ENCODE results near the gene RBM15B. TPM values are rescaled to one million over a fixed set of nuclear protein-coding genes. Genes with fewer than 3 reads are reported as not detected.
A peak's percentile ranks its signal among the peaks of the same experiment; 100 is the strongest.

The RBM15B gene
- total RNA-seq, 1 donor from 2014 or later = 39.5 TPM

DNA sequence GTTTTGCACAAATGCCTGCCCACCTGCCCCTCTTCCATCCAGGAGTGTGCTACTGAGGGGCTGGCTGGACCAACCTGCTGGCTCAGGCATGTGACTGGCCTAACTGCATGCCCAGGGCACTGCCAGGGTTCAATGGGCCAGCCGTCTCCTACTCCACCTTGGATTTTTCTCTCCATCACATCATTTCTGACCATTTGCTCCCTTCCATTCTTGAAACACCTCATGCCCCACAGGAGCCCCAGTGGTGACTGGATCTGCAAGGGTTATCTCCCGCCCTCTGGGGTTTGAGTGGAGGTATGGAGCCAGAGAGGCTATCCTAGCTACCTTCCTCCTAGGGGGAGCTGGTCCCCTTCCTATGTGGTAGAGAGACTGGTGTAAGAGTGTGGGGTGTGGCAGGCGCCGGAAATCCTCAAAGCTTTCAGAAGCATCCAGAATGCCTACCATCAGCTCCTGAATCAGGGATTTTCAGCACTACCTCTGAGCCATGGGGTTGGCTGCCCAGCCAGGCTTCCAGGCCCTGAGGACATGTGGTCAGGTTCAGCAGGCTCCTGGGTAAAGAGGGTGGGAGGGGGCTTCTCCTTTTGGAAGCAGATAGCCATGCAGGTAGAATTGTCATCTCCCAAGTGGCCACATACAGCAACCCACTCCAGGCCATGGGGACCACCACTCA is 8.9 kb upstream of the RBM15B start:
- no peak for DNase-seq (ENCODE audit: low spot score)
- Mint-ChIP-seq H3K4me1 (ENCODE audit: low read depth) (peaks cover 29% of the 10 kb centered on the region), H3K4me3 (ENCODE audit: unreplicated experiment) (no peak overlapping the region), H3K9me3 (ENCODE audit: low read depth) (no peaks in the 10 kb centered on the region), H3K36me3 (ENCODE audit: low read depth) (no peaks in the 10 kb centered on the region), H3K27ac (ENCODE audit: unreplicated experiment) (no peak overlapping the region), H3K27me3 (ENCODE audit: low read depth) (no peaks in the 10 kb centered on the region)
- TF ChIP-seq, protein P1, sequence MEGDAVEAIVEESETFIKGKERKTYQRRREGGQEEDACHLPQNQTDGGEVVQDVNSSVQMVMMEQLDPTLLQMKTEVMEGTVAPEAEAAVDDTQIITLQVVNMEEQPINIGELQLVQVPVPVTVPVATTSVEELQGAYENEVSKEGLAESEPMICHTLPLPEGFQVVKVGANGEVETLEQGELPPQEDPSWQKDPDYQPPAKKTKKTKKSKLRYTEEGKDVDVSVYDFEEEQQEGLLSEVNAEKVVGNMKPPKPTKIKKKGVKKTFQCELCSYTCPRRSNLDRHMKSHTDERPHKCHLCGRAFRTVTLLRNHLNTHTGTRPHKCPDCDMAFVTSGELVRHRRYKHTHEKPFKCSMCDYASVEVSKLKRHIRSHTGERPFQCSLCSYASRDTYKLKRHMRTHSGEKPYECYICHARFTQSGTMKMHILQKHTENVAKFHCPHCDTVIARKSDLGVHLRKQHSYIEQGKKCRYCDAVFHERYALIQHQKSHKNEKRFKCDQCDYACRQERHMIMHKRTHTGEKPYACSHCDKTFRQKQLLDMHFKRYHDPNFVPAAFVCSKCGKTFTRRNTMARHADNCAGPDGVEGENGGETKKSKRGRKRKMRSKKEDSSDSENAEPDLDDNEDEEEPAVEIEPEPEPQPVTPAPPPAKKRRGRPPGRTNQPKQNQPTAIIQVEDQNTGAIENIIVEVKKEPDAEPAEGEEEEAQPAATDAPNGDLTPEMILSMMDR (IDR thresholded peaks at IDR 0.05) = no peak

DNA sequence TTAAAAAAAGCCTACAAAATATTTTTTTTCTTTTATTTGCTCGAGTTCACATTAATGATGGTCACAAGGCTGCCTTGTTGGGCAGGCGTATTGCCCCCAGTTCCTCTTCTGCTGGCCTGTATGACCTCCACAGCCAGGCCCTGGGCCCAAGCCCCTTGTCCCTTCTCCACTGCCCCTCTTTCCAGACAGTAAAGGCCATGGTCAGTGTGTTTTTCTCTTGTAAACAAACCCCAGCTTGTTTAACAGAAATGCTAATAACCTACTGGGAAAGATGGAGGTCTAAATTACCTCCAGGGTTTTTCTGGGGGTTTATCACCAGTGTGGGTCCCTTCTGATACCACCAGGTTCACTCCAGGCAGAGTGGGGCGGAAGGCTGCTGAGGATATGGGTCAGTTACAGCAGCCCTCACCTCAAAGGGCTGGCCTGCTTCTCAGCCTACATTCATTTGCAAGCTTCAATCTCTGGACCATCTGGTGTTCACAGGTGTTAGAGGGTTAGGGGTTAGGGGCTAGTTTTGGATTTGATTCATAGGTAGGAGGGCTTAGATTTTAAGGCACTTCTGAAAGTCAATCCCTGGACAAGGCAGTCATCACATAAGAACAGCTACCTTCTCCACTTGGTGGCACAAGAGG is 8.0 kb upstream of the RBM15B start:
- Mint-ChIP-seq H3K27ac (ENCODE audit: unreplicated experiment) (no peak overlapping the region), H3K36me3 (ENCODE audit: low read depth) (peaks cover 2% of the 10 kb centered on the region), H3K9me3 (ENCODE audit: low read depth) (no peaks in the 10 kb centered on the region), H3K27me3 (ENCODE audit: low read depth) (no peaks in the 10 kb centered on the region), H3K4me3 (ENCODE audit: unreplicated experiment) (peak overlapping the region; percentile 20), H3K4me1 (ENCODE audit: low read depth) (peaks cover 37% of the 10 kb centered on the region)
- DNase-seq (ENCODE audit: low spot score) = no peak
- TF ChIP-seq, protein P1 (IDR thresholded peaks at IDR 0.05) = no peak

DNA sequence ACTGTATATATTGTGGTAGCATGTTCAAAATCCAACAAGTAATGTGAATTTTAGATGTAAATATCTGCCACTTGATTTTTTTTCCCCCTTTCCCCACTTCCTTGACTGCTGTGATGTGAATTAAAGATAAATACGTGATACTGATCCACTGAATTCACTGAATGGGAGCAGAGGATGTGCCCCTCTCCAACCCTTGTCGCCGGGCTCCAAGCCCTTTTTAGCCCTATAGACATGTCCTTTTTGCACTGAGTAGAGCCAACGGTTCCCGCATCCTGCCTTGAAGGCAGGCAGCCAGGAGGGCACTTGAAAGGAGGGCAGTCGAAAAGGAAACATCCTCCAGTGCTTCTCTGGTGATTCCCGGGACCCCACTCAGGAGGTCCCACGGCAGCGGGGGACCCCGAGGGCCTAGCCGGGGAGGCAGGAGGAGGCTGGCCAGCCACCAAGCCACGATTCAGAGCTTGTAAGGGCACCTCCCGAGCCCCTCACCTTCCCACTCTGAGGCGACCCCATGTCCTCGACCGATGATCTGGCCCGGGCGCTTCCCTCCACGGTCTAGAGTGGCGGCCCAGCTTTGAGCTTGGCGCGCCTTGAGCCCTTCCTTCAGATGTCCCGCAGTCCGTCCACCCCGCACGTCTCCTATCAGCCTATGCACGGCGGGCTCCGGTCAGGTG is 6.9 kb upstream of the RBM15B start:
- H3K4me3 Mint-ChIP-seq (ENCODE audit: unreplicated experiment) = peak overlapping the region; percentile 97
- H3K27me3 Mint-ChIP-seq (ENCODE audit: low read depth) = no peaks in the 10 kb centered on the region
- DNase-seq (ENCODE audit: low spot score) = peak; percentile 84
- peaks cover 41% of the 10 kb centered on the region for H3K4me1 Mint-ChIP-seq (ENCODE audit: low read depth)
- TF ChIP-seq, protein P1 (IDR thresholded peaks at IDR 0.05) = no peak
- peaks cover 5% of the 10 kb centered on the region for H3K36me3 Mint-ChIP-seq (ENCODE audit: low read depth)
- H3K27ac Mint-ChIP-seq (ENCODE audit: unreplicated experiment) = peak overlapping the region; percentile 98
- no peaks in the 10 kb centered on the region for H3K9me3 Mint-ChIP-seq (ENCODE audit: low read depth)

DNA sequence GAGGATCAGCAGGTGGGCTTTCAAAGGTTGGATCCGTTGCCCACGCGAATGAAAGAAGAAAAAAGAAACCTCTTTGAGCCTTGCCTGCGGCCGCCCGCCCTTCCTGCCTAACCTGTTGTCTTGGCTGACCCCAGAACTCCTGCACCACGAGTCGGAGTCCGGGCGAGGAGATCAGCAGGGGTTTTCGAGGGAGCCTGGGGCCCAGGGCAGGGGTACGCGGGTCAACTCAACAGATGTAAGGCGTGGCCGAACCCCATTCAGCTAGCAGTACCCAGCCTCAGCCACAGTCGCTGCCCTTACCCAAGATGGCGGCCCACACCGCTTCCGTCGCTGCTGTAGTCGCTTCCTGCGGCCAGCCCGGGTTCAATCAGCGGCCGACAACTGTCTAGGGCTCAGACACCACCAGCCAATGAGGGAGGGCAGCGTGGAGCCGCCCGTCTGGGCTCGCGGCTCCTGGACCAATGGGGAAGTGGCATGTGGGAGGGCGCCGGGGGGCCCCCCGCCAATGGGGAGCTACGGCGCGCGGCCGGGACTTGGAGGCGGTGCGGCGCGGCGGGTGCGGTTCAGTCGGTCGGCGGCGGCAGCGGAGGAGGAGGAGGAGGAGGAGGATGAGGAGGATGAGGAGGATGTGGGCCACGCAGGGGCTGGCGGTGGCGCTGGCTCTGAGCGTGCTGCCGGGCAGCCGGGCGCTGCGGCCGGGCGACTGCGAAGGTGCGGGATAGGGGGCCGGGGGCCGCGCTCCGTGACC is 6.2 kb upstream of the RBM15B start, which contains the start of gene MANF:
MANF (plus strand) TSS at position 566 of the 748 bp plus-strand sequence; CDS start at position 618, 52 bp downstream.
- Mint-ChIP-seq H3K36me3 (ENCODE audit: low read depth) (peaks cover 5% of the 10 kb centered on the region), H3K9me3 (ENCODE audit: low read depth) (no peaks in the 10 kb centered on the region), H3K27me3 (ENCODE audit: low read depth) (no peaks in the 10 kb centered on the region), H3K4me3 (ENCODE audit: unreplicated experiment) (peak within 1 kb of the TSS; percentile 97), H3K27ac (ENCODE audit: unreplicated experiment) (peak within 1 kb of the TSS; percentile 98), H3K4me1 (ENCODE audit: low read depth) (peaks cover 44% of the 10 kb centered on the region)
- TF ChIP-seq, protein P1 (IDR thresholded peaks at IDR 0.05) = no peak
- peak; percentile 99 for DNase-seq (ENCODE audit: low spot score)
